ENCODE measurements around the gene GABARAP. TPM values are rescaled to one million over a fixed set of nuclear protein-coding genes. Genes with fewer than 3 reads are reported as not detected.

Gene GABARAP
- total and polyA plus RNA-seq, 2 of the 8 experiments (the other 6 are each of a cell fraction or from before 2014, with no cell fraction given): 252 to 581 TPM

GRCh38 chr17:7249830-7250229, 7.6 kb upstream of the GABARAP start:
- H3K4me2 ChIP-seq (ENCODE audit: insufficient read depth in 1 of 2, low read depth in 2 of 2, low read length in 2 of 2): peak overlapping the region; percentile 82 to 99; a peak in 3 of 4 replicates
- H2BK12ac ChIP-seq (ENCODE audit: low read depth, low read length): no peak overlapping the region
- H3K9ac ChIP-seq (replicated peaks in 1 of 4; ENCODE audit: extremely low read depth in 1 of 4, low read depth in 3 of 4, low read length in 3 of 4): no peak overlapping the region; a peak in 1 of 7 replicates
- H3K27me3 ChIP-seq (replicated peaks in 1 of 4; ENCODE audit: control insufficient read depth in 3 of 4, extremely low read depth in 1 of 4, insufficient read depth in 3 of 4, low read length in 3 of 4): no peaks in the 10 kb centered on the region
- no peak overlapping the region for H3K56ac ChIP-seq (replicated peaks; ENCODE audit: insufficient read length, low read depth, low read length)
- DNase-seq (ENCODE audit: low read depth in 1 of 2, low spot score in 2 of 2) (no peak), FAIRE-seq (no peak)
- H4K91ac ChIP-seq (replicated peaks; ENCODE audit: insufficient read length, low read length): no peak overlapping the region
- H3K23ac ChIP-seq (ENCODE audit: insufficient read length): no peak overlapping the region
- H4K5ac ChIP-seq (ENCODE audit: insufficient read length, low read depth, low read length): no peak overlapping the region
- ChIA-PET CTCF (ENCODE audit: partially characterized antibody) (interaction anchor here (1.2 to 1.4 kb wide), 3 partner anchors 8 to 43 kb away, joined by 3 to 7 read pairs (median 4); partner anchors contain the start of gene SLC2A4), POLR2A (ENCODE audit: partially characterized antibody) (interaction anchor here (1.0 to 8.3 kb wide), 7 partner anchors 7 to 65 kb away, joined by 4 to 121 read pairs (median 12); partner anchors contain the start of genes ACADVL, CLDN7, DLG4 and DVL2)
- H3K9me3 ChIP-seq (ENCODE audit: insufficient read depth in 2 of 2, low read depth in 1 of 2, low read length in 1 of 2): no peaks in the 10 kb centered on the region
- no peak overlapping the region for H3K4ac ChIP-seq (replicated peaks; ENCODE audit: insufficient read length, low read depth, low read length)
- H3K36me3 ChIP-seq (ENCODE audit: control insufficient read depth in 2 of 4, insufficient read depth in 4 of 4, low read length in 3 of 4): peaks cover 9 to 25% (median 18%) of the 10 kb centered on the region in 4 experiments; a peak in 7 of 8 replicates
- no peak overlapping the region for H2AK5ac ChIP-seq (ENCODE audit: low read depth, low read length)
- no peak overlapping the region for H2BK15ac ChIP-seq (ENCODE audit: low read length)
- WGBS, 2 experiments (ENCODE audit: extremely low coverage in 1 of 2, insufficient coverage in 1 of 2, insufficient read length in 1 of 2, insufficient replicate concordance in 2 of 2, low coverage in 1 of 2, low lambda C conversion rate in 2 of 2, missing lambda C conversion rate in 1 of 2): 96% methylated on average over 7 of the region's 7 CpGs; no CpG with 5 or more reads in 1 of the 2 experiments
- H3K27ac ChIP-seq (ENCODE audit: low read depth, low read length): no peak overlapping the region
- peaks cover 7% of the 10 kb centered on the region for H3K23me2 ChIP-seq (ENCODE audit: low read depth, low read length)
- no peak overlapping the region for H2BK120ac ChIP-seq (replicated peaks; ENCODE audit: low read depth, low read length)
- no peak overlapping the region for H4K8ac ChIP-seq (ENCODE audit: extremely low read depth, insufficient read depth, low read length)
- no peak for TF ChIP-seq NRF1 (IDR thresholded peaks at IDR 0.05; ENCODE audit: low read depth, low read length)
- peaks cover 4 to 11% of the 10 kb centered on the region in 2 experiments for H4K20me1 ChIP-seq (replicated peaks in 1 of 2; ENCODE audit: control insufficient read depth in 1 of 2, insufficient read depth in 2 of 2, low read length in 2 of 2)
- H2AFZ ChIP-seq (ENCODE audit: low read length): no peak overlapping the region
- no peak overlapping the region for H2BK20ac ChIP-seq (ENCODE audit: low read length)
- no peak overlapping the region for H3K18ac ChIP-seq (ENCODE audit: extremely low read depth, low read length)
- peaks cover 3 to 12% (median 5%) of the 10 kb centered on the region in 4 experiments for H3K4me1 ChIP-seq (replicated peaks in 1 of 4; ENCODE audit: control insufficient read depth in 3 of 4, insufficient read depth in 4 of 4, low read length in 3 of 4)
- peaks cover 23 to 54% of the 10 kb centered on the region in 2 experiments for H3K79me2 ChIP-seq (ENCODE audit: control insufficient read depth in 1 of 2, insufficient read depth in 2 of 2, low read length in 2 of 2)
- peak overlapping the region in 2 of 4 experiments; percentile 78 to 84; a peak in 5 of 8 replicates for H3K4me3 ChIP-seq (ENCODE audit: extremely low read depth in 1 of 4, insufficient read depth in 2 of 4, low read depth in 3 of 4, low read length in 4 of 4)
- H3K14ac ChIP-seq (ENCODE audit: insufficient read length): no peak overlapping the region
- no peak overlapping the region for H2BK5ac ChIP-seq (ENCODE audit: low read depth, low read length)
- H3K79me1 ChIP-seq (ENCODE audit: low read depth, low read length): peaks cover 16% of the 10 kb centered on the region
